Sigmoid colon (tissue), 7 donors: ENCODE data around the gene OR6J1. TPM values are rescaled to one million over a fixed set of nuclear protein-coding genes. Genes with fewer than 3 reads are reported as not detected.
"Not testable (repeated sequence)": the region's sequence is repeated elsewhere in the genome, so short reads cannot be mapped to it uniquely, and the experiment has no call there.

Source experiments
- DNase-seq: peaks from one replicate; pipeline ENCODE4 v3.0.0-alpha.2; 2019
- H3K27ac ChIP-seq, 4 donors: fragments of 200-600 bp; sonication (generic); one replicate each; pipeline ENCODE4 v1.5.1; 2016 to 2019; ENCODE audit warnings: mild to moderate bottlenecking in 1 of 4
- H3K27me3 ChIP-seq, 3 donors: fragments of 200-600 bp; sonication (generic); one replicate each; pipeline ENCODE4 v1.5.1; 2019; ENCODE audit warnings: mild to moderate bottlenecking in 1 of 3
- H3K36me3 ChIP-seq, 4 donors: fragments of 200-600 bp; sonication (generic); one replicate each; pipeline ENCODE4 v1.5.1; 2016 to 2019
- H3K4me1 ChIP-seq, 4 donors: fragments of 200-600 bp; sonication (generic); one replicate each; pipeline ENCODE4 v1.5.1; 2017 to 2019
- H3K4me3 ChIP-seq, 4 donors: fragments of 200-600 bp; sonication (generic); one replicate each; pipeline ENCODE4 v1.5.1; 2017 to 2019; ENCODE audit warnings: mild to moderate bottlenecking in 2 of 4, moderate library complexity in 1 of 4
- H3K9me3 ChIP-seq, 4 donors: fragments of 200-600 bp in 3 of 4; sonication (generic) in 3 of 4; one replicate each; pipeline versions ENCODE4 v1.5.1 to v1.6.1; 2013 to 2019
- EP300 ChIP-seq, 4 donors: sonication (generic); formaldehyde crosslinking; IDR thresholded peaks; one replicate each; pipeline ENCODE4 v1.6.1; 2017; ENCODE audit warnings: antibody characterized with exemption in 4 of 4
- POLR2A ChIP-seq, 2 donors: fragments of 450-650 bp; IDR thresholded peaks; one replicate each; pipeline ENCODE4 v1.6.1; 2016; ENCODE audit warnings: antibody characterized with exemption in 2 of 2, mild to moderate bottlenecking in 2 of 2, moderate library complexity in 2 of 2
- POLR2AphosphoS5 ChIP-seq, 4 donors: sonication (generic); formaldehyde crosslinking; IDR thresholded peaks; one replicate each; pipeline ENCODE4 v1.6.1; 2017; ENCODE audit warnings: antibody characterized with exemption in 4 of 4
- WGBS, 2 donors: extraction: QIAGEN DNeasy Blood & Tissue Kit; methylation state at CpG; one replicate each; pipeline ENCODE4 v1.1.7; 2013; 5-methylcytosine and 5-hydroxymethylcytosine counted together
- intact Hi-C: fragments of 100-400 bp; cut with DNase I; formaldehyde crosslinking; loops from one replicate; pipeline ENCODE4 v1.15.1; 2023
- polyA plus RNA-seq, 3 donors: library from polyadenylated mRNA; stranded (reverse); fragments of 200-250 nt; gene quantifications; one replicate each; pipeline ENCODE4 v1.2.3, GENCODE V29; 2013
- total RNA-seq, 4 donors: library from RNA; depleted of rRNA; stranded (reverse); fragments of >200 nt; gene quantifications; one replicate each; pipeline ENCODE4 v1.1.0, GENCODE V29; 2016
- TF ChIP-seq, protein P1 (sequence below), 4 experiments: fragments of 450-650 bp in 3 of 4; fragments of 200-600 bp in 1 of 4; IDR thresholded peaks; one replicate each; pipeline ENCODE4 v1.5.1; 2016 to 2019; ENCODE audit warnings: antibody characterized with exemption in 4 of 4, mild to moderate bottlenecking in 3 of 4, moderate library complexity in 2 of 4
- donor health status: healthy with polysubstance abuse.
- donor health status: Bipolar disorder and iron deficiency.
- donor health status: healthy.

The OR6J1 gene
- total and polyA plus RNA-seq, 7 donors: not detected

DNA sequence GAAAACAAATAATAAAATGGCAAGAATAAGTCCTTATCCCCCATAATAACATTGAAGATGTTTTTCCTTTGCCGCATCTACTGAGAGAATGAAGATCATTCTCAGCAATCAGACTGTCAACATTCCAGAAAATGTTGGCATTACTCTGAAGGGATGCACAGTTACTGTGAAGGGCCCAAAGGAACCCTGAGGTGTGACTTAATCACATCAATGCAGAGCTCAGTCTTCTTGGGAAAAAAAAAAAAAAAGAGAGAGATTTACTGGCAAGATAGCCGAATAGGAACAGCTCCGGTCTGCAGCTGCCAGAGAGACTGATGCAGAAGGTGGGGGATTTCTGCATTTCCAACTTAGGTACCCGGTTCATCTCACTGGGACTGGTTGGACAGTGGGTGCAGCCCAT, 41.3 kb upstream of the OR6J1 start:
- TF ChIP-seq POLR2AphosphoS5 (IDR thresholded peaks at IDR 0.05) (no peak), POLR2A (IDR thresholded peaks at IDR 0.05) (no peak), EP300 (IDR thresholded peaks at IDR 0.05) (no peak)
- TF ChIP-seq, protein P1, sequence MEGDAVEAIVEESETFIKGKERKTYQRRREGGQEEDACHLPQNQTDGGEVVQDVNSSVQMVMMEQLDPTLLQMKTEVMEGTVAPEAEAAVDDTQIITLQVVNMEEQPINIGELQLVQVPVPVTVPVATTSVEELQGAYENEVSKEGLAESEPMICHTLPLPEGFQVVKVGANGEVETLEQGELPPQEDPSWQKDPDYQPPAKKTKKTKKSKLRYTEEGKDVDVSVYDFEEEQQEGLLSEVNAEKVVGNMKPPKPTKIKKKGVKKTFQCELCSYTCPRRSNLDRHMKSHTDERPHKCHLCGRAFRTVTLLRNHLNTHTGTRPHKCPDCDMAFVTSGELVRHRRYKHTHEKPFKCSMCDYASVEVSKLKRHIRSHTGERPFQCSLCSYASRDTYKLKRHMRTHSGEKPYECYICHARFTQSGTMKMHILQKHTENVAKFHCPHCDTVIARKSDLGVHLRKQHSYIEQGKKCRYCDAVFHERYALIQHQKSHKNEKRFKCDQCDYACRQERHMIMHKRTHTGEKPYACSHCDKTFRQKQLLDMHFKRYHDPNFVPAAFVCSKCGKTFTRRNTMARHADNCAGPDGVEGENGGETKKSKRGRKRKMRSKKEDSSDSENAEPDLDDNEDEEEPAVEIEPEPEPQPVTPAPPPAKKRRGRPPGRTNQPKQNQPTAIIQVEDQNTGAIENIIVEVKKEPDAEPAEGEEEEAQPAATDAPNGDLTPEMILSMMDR (IDR thresholded peaks at IDR 0.05): no peak
- intact Hi-C loops: no loop called here
- no peaks in the 10 kb centered on the region for H3K27me3 ChIP-seq
- 45 to 46% methylated on average over 4 of the region's 4 CpGs for WGBS, 2 donors
- H3K27ac ChIP-seq: no peak overlapping the region
- no peaks in the 10 kb centered on the region for H3K36me3 ChIP-seq
- H3K4me1 ChIP-seq: no peaks in the 10 kb centered on the region
- no peaks in the 10 kb centered on the region for H3K9me3 ChIP-seq
- no peak for DNase-seq
- no peak overlapping the region for H3K4me3 ChIP-seq

DNA sequence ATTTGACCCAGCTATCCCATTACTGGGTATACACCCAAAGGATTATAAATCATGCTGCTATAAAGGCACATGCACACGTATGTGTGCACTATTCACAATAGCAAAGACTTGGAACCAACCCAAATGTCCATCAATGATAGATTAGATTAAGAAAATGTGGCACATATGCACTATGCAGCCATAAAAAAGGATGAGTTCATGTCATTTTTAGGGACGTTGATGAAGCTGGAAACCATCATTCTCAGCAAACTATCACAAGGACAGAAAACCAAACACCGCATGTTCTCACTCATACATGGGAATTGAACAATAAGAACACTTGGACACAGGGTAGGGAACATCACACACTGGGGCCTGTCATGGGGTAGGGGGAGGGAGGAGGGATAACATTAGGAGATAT, 39.3 kb upstream of the OR6J1 start:
- H3K27me3 ChIP-seq, DNase-seq, H3K27ac ChIP-seq, H3K9me3 ChIP-seq, H3K4me3 ChIP-seq, H3K4me1 ChIP-seq, H3K36me3 ChIP-seq, intact Hi-C loops: not testable (repeated sequence)
- WGBS, 2 donors: 48 to 65% methylated on average over 3 of the region's 3 CpGs

DNA sequence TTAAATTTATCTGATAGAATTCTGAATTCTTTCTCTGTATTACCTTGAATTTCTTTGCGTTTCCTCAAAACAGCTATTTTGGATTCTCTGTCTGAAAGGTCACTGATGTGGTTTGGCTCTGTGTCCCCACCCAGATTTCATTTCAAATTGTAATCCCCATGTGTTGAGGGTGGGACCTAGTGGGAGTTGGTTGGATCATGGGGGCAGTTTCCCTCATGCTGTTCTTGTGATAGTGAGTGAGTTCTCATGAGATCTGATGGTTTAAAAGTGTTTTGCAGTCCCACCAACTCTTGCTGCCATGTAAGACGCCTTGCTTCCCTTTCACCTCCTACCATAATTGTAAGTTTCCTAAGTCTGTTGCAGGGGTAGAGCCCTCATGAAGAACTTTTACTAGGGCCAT, 34.1 kb upstream of the OR6J1 start:
- 94 to 95% methylated on average over 2 of the region's 2 CpGs for WGBS, 2 donors
- intact Hi-C loops: no loop called here
- Histone ChIP-seq H3K4me1 (no peaks in the 10 kb centered on the region), H3K27ac (no peak overlapping the region), H3K4me3 (no peak overlapping the region), H3K27me3 (peaks cover 0 to 4% (median 0%) of the 10 kb centered on the region in 3 donors), H3K36me3 (no peaks in the 10 kb centered on the region), H3K9me3 (no peaks in the 10 kb centered on the region)
- no peak for TF ChIP-seq POLR2A (IDR thresholded peaks at IDR 0.05)
- no peak for TF ChIP-seq EP300 (IDR thresholded peaks at IDR 0.05)
- TF ChIP-seq, protein P1 (IDR thresholded peaks at IDR 0.05): no peak
- TF ChIP-seq POLR2AphosphoS5 (IDR thresholded peaks at IDR 0.05): no peak
- no peak for DNase-seq

DNA sequence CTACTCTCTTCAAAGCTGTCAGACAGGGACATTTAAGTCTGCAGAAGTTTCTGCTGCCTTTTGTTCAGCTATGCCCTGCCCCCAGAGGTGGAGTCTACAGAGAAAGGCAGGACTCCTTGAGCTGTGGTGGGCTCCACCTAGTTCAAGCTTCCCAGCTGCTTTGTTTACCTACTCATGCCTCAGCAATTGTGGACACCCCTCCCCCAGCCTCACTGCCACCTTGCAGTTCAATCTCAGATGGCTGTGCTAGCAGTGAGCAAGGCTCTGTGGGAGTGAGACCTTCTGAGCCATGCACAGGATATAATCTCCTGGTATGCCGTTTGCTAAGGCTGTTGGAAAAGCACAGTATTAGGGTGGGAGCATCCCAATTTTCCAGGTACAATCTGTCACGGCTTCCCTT, 33.4 kb upstream of the OR6J1 start:
- H3K27ac ChIP-seq, H3K27me3 ChIP-seq, intact Hi-C loops, DNase-seq, H3K4me3 ChIP-seq, H3K36me3 ChIP-seq, H3K9me3 ChIP-seq, H3K4me1 ChIP-seq: not testable (repeated sequence)
- 11 to 67% methylated on average over 2 of the region's 2 CpGs for WGBS, 2 donors

DNA sequence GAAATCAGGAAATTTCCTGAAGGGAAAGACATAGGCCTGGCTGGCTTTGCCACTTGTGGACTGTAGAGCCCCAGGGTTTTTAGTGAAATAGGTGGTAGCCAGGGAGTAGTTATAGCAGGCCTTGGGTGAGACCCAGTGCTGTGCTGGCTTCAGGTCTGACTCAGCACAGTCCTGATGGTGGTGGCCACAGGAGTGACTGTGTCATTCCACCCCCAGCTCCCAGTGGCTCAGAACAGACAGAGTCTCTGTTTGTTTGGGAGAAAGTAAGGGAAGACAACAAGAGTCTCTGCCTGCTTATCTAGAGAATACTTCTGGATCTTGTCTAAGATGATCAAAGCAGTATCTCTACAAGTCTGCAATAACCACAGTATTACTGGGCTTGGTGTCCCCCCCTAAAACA, 27.5 kb upstream of the OR6J1 start:
- Histone ChIP-seq H3K27ac (no peak overlapping the region), H3K9me3 (no peaks in the 10 kb centered on the region), H3K4me1 (no peaks in the 10 kb centered on the region), H3K4me3 (no peak overlapping the region), H3K27me3 (no peaks in the 10 kb centered on the region), H3K36me3 (no peaks in the 10 kb centered on the region)
- intact Hi-C loops: no loop called here
- DNase-seq: no peak
- TF ChIP-seq, protein P1 (IDR thresholded peaks at IDR 0.05): no peak
- TF ChIP-seq POLR2A (IDR thresholded peaks at IDR 0.05) (no peak), EP300 (IDR thresholded peaks at IDR 0.05) (no peak), POLR2AphosphoS5 (IDR thresholded peaks at IDR 0.05) (no peak)

DNA sequence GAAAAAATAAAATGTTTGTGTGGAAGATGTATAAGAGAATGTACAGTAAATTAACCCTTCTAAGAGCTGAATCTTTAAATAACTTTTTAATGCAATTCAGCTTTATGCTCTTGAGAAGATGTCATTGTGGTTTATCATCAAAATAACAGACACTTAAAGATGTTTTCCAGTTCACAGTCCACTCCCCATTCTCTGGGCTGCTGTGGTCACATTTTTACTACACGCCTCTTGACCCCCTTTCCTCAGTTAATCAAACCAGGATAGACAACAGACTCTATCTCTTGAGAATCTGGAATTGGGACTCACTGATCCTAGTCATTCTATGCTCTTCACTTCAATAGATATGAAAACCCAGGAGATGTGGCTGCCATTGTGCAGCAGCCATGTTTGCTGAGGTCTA, 24.7 kb upstream of the OR6J1 start:
- 87 to 88% methylated on average over 1 of the region's 1 CpG for WGBS, 2 donors

More for the DNA sequence above, 24.7 kb upstream of the OR6J1 start:
- Histone ChIP-seq H3K9me3 (no peaks in the 10 kb centered on the region), H3K4me1 (no peaks in the 10 kb centered on the region), H3K27ac (no peak overlapping the region), H3K36me3 (no peaks in the 10 kb centered on the region), H3K27me3 (no peaks in the 10 kb centered on the region), H3K4me3 (no peak overlapping the region)
- intact Hi-C loops: no loop called here
- TF ChIP-seq EP300 (IDR thresholded peaks at IDR 0.05): no peak
- no peak for TF ChIP-seq POLR2A (IDR thresholded peaks at IDR 0.05)
- TF ChIP-seq POLR2AphosphoS5 (IDR thresholded peaks at IDR 0.05): no peak
- TF ChIP-seq, protein P1 (IDR thresholded peaks at IDR 0.05): no peak
- no peak for DNase-seq
